Left ventricle myocardium inferior (tissue), 1 donor: ENCODE measurements around the gene SLC14A1. TPM values are rescaled to one million over a fixed set of nuclear protein-coding genes. Genes with fewer than 3 reads are reported as not detected.

Experiments
- DNase-seq: peaks from one replicate; pipeline ENCODE4 v3.0.0-alpha.2; 2020
- H3K27ac ChIP-seq: fragments of 200-600 bp; replicated peaks from 2 replicates; pipeline ENCODE4 v1.8.0; 2021
- H3K27me3 ChIP-seq: fragments of 200-600 bp; 2 replicates; pipeline ENCODE4 v1.8.0; 2021; ENCODE audit warnings: low read depth
- H3K36me3 ChIP-seq: fragments of 200-600 bp; 2 replicates; pipeline ENCODE4 v1.8.0; 2021
- H3K4me1 ChIP-seq: fragments of 200-600 bp; 2 replicates; pipeline ENCODE4 v1.8.0; 2021
- H3K4me3 ChIP-seq: fragments of 200-600 bp; 2 replicates; pipeline ENCODE4 v1.8.0; 2021; ENCODE audit warnings: mild to moderate bottlenecking, moderate library complexity
- H3K9me3 ChIP-seq: fragments of 200-600 bp; replicated peaks from 2 replicates; pipeline ENCODE4 v1.8.0; 2021
- intact Hi-C: fragments of 100-400 bp; cut with micrococcal nuclease; formaldehyde crosslinking; loops from one replicate; pipeline ENCODE4 v1.11.0; 2022
- total RNA-seq: library from RNA; stranded (reverse); fragmentation: NEBNext Ultra II Directional; extraction: Animal tissue kit (Norgen Biotek cat#: 25700); gene quantifications from one replicate; pipeline ENCODE4 v1.2.1, GENCODE V29; 2021
- TF ChIP-seq, protein P1 (sequence below): fragments of 200-600 bp; IDR thresholded peaks from 2 replicates; pipeline ENCODE4 v1.8.0; 2021; ENCODE audit warnings: antibody characterized with exemption, mild to moderate bottlenecking, borderline replicate concordance
- donor health status: DM: no; HTN: yes; CAD: no; lungs with severe emphysema.

Gene SLC14A1
- total RNA-seq, 1 donor from 2014 or later, result 22.1 TPM

GRCh38 chr18:45785134-45785533, 61.2 kb downstream of the SLC14A1 start:
- peak overlapping the region; percentile 27 for H3K4me3 ChIP-seq
- H3K27ac ChIP-seq, result no peak overlapping the region
- H3K27me3 ChIP-seq, result no peaks in the 10 kb centered on the region
- no peaks in the 10 kb centered on the region for H3K9me3 ChIP-seq
- H3K4me1 ChIP-seq, result peaks cover 12% of the 10 kb centered on the region
- TF ChIP-seq, protein P1, sequence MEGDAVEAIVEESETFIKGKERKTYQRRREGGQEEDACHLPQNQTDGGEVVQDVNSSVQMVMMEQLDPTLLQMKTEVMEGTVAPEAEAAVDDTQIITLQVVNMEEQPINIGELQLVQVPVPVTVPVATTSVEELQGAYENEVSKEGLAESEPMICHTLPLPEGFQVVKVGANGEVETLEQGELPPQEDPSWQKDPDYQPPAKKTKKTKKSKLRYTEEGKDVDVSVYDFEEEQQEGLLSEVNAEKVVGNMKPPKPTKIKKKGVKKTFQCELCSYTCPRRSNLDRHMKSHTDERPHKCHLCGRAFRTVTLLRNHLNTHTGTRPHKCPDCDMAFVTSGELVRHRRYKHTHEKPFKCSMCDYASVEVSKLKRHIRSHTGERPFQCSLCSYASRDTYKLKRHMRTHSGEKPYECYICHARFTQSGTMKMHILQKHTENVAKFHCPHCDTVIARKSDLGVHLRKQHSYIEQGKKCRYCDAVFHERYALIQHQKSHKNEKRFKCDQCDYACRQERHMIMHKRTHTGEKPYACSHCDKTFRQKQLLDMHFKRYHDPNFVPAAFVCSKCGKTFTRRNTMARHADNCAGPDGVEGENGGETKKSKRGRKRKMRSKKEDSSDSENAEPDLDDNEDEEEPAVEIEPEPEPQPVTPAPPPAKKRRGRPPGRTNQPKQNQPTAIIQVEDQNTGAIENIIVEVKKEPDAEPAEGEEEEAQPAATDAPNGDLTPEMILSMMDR, result no peak
- intact Hi-C loops, result no loop called here
- no peaks in the 10 kb centered on the region for H3K36me3 ChIP-seq
- DNase-seq, result no peak

GRCh38 chr18:45786941-45787340, 63.0 kb downstream of the SLC14A1 start:
- TF ChIP-seq, protein P1, result no peak
- no peak for DNase-seq
- H3K9me3 ChIP-seq, result peaks cover 3% of the 10 kb centered on the region
- peaks cover 9% of the 10 kb centered on the region for H3K4me1 ChIP-seq
- H3K27ac ChIP-seq, result no peak overlapping the region
- H3K27me3 ChIP-seq, result no peaks in the 10 kb centered on the region
- no peak overlapping the region for H3K4me3 ChIP-seq
- intact Hi-C loops, result no loop called here
- H3K36me3 ChIP-seq, result no peaks in the 10 kb centered on the region

- H3K27me3 ChIP-seq, result no peaks in the 10 kb centered on the region
- DNase-seq, result no peak
- H3K9me3 ChIP-seq, result peaks cover 5% of the 10 kb centered on the region
- no peak overlapping the region for H3K4me3 ChIP-seq
- H3K27ac ChIP-seq, result no peak overlapping the region
- no peaks in the 10 kb centered on the region for H3K36me3 ChIP-seq
- TF ChIP-seq, protein P1, result no peak
- peaks cover 9% of the 10 kb centered on the region for H3K4me1 ChIP-seq
- intact Hi-C loops, result no loop called here
Observed at GRCh38 chr18:45787346-45787745, 63.4 kb downstream of the SLC14A1 start.

DNA sequence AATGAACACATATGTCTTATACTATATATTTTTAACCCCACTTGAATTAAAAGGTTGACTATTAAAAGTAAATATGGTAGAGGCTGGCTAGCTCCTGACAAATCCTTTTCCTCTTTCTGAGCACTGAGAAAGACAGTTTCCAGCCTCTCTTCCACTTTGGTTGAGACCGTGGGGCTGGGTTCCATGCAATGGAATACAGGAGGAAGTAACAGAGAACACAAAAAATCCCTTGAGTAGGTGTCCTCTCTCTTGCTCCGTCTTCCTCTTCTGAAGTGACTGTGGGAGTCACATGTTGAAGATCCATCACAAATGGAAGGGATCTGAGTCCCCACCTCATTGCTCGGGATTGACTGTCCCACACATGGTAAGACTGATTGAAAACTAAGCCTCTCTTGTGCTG, 64.9 kb downstream of the SLC14A1 start:
- Histone ChIP-seq H3K27ac (no peak overlapping the region), H3K9me3 (peaks cover 12% of the 10 kb centered on the region), H3K4me1 (peaks cover 9% of the 10 kb centered on the region), H3K4me3 (no peak overlapping the region), H3K36me3 (no peaks in the 10 kb centered on the region), H3K27me3 (no peaks in the 10 kb centered on the region)
- intact Hi-C loops, result no loop called here
- no peak for DNase-seq
- TF ChIP-seq, protein P1, result no peak

DNA sequence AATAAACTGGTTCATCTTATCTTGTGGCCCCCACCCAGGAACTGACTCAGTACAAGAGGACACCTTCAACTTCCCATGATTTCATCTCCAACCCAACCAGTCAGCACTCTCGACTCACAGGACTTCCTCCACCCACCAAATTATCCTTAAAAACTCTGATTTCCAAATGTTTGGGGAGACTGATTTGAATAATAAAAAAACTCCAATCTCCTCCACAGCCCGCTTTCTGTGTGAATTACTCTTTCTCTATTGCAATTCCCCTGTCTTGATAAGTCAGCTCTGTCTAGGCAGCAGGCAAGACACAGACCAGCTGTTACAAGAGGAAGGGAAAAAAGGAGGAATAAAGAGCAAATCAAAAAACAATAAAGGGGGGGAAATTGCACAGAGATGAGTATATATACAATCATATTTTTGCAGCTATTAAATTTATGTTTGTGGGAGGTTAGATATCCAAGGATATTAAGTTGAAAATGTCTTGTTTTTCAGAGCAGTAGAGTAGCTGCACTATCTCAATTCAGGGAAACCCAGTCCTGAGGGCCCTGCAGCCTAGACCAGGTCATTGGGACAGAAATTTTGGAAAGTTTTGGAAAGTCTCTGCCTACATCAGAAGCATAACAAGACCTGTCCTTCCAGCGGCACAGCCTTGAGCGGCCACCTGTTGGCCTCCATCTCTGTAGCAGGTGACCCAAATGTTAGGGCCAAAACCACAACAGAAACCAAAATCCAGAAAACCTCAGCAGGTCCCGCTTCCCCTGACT, 68.7 kb downstream of the SLC14A1 start:
- Histone ChIP-seq H3K4me1 (no peaks in the 10 kb centered on the region), H3K9me3 (peaks cover 17% of the 10 kb centered on the region), H3K27ac (no peak overlapping the region), H3K27me3 (no peaks in the 10 kb centered on the region), H3K36me3 (no peaks in the 10 kb centered on the region), H3K4me3 (no peak overlapping the region)
- TF ChIP-seq, protein P1, result no peak
- intact Hi-C loops, result no loop called here
- no peak for DNase-seq
